ENCODE measurements around the gene CENPA.
A peak's percentile ranks its signal among the peaks of the same experiment; 100 is the strongest.

Gene CENPA

GRCh38 chr2:26785431-26786206 is at the start of gene CENPA:
Gene CENPA, plus strand, starts transcription at chr2:26786056. Its CDS starts 141 bp downstream, at chr2:26786197.
- TF ChIP-seq, protein P1, sequence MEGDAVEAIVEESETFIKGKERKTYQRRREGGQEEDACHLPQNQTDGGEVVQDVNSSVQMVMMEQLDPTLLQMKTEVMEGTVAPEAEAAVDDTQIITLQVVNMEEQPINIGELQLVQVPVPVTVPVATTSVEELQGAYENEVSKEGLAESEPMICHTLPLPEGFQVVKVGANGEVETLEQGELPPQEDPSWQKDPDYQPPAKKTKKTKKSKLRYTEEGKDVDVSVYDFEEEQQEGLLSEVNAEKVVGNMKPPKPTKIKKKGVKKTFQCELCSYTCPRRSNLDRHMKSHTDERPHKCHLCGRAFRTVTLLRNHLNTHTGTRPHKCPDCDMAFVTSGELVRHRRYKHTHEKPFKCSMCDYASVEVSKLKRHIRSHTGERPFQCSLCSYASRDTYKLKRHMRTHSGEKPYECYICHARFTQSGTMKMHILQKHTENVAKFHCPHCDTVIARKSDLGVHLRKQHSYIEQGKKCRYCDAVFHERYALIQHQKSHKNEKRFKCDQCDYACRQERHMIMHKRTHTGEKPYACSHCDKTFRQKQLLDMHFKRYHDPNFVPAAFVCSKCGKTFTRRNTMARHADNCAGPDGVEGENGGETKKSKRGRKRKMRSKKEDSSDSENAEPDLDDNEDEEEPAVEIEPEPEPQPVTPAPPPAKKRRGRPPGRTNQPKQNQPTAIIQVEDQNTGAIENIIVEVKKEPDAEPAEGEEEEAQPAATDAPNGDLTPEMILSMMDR (IDR thresholded peaks at IDR 0.05; ENCODE audit: low read depth, low read length) = no peak
- H3K4me3 ChIP-seq (ENCODE audit: low read depth, low read length) = peak within 1 kb of the TSS; percentile 80

DNA sequence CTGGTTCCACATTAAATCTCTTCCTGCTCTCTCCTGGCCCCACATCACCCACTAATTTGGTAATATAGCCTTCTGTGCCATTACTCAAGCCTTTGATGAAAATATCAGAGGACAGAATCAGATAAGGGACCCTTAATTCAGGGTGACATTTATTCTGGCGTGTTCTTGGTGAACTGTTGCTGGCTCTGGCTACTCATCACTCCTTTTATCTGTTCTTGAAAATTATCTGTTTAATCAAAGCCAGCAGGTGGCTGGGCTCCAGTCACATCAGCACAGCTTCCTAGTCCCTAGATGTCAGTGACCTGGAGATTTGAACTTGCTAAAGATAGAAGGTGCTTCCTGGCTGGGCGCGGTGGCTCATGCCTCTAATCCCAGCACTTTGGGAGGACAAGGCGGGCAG is 48.6 kb upstream of the CENPA start:
- no peak overlapping the region for H3K4me3 ChIP-seq (ENCODE audit: low read depth, low read length)
- TF ChIP-seq, protein P1 (IDR thresholded peaks at IDR 0.05; ENCODE audit: low read depth, low read length) = no peak

- TF ChIP-seq, protein P1 (IDR thresholded peaks at IDR 0.05; ENCODE audit: low read depth, low read length) = no peak
- H3K4me3 ChIP-seq (ENCODE audit: low read depth, low read length) = no peak overlapping the region
Measured at GRCh38 chr2:26738481-26738880, 47.4 kb upstream of the CENPA start.

- H3K4me3 ChIP-seq (ENCODE audit: low read depth, low read length) = no peak overlapping the region
- TF ChIP-seq, protein P1 (IDR thresholded peaks at IDR 0.05; ENCODE audit: low read depth, low read length) = no peak
Measured at GRCh38 chr2:26739514-26739913, 46.3 kb upstream of the CENPA start.

DNA sequence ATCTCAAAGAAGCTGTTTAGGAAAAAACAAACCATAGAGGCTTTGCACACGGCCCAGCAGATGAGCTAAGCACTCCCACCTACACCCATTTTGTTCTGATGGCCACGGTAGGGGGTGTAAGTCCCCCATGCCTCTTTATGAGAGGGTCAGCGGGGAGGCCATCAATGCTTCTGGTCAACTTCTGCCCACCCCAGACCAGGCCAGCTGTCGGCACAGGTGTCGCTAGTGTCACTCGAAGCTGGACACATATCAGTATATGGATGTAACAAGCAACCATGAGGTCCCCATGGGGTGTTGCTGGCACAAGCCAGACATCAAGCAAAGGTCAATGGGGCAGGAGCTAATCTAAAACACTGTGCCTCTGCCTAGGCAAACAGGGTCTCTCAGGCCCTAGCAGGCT is 45.5 kb upstream of the CENPA start:
- TF ChIP-seq, protein P1 (IDR thresholded peaks at IDR 0.05; ENCODE audit: low read depth, low read length) = no peak
- H3K4me3 ChIP-seq (ENCODE audit: low read depth, low read length) = no peak overlapping the region

- TF ChIP-seq, protein P1 (IDR thresholded peaks at IDR 0.05; ENCODE audit: low read depth, low read length) = no peak
- no peak overlapping the region for H3K4me3 ChIP-seq (ENCODE audit: low read depth, low read length)
Measured at GRCh38 chr2:26740890-26741302, 45.0 kb upstream of the CENPA start.

DNA sequence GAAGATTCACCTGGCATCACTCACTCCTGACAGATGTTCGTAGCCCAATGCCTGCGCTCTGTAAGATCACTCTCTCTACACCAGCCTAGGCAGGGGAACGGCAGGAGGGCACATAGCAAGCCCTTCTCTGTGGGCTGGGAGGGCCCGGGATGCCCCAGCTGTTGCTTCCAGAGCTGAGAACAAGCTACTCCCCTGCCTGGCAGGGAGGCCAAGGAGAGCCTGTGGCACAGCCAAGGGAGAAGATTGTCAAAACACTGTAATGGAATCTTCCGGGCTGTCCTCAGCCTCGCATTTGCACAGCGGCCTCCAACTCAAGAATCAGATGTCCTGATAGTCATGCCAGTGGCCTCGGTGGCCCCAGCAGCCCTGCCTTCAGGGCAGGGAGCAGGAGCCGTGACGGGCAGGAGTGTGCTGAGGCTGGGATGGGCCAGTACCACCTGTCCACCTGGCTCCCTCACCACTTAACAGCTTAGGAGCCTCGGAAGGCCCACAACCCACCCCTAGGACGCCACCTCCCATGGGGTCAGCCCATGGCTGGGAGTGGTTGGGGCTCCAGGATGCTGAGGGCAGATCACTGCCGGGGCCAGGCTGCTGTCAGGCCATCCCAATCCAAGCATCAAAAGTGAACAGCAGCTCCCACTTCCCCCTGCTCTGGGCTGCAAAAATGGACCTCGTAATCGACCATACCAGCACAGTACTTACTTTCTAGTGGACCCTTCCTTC is 43.6 kb upstream of the CENPA start:
- TF ChIP-seq, protein P1 (IDR thresholded peaks at IDR 0.05; ENCODE audit: low read depth, low read length) = no peak
- H3K4me3 ChIP-seq (ENCODE audit: low read depth, low read length) = no peak overlapping the region
